ENCODE measurements around the gene TAF1D.

TAF1D gene

GRCh38 chr11:93710239-93710638 is 31.1 kb downstream of the TAF1D start:
- ChIA-PET POLR2A (no interaction called here), CTCF (no interaction called here)
- DNase-seq (ENCODE audit: extremely low spot score), result no peak
- TF ChIP-seq ZNF384 (IDR thresholded peaks at IDR 0.05), result no peak
- TF ChIP-seq CTBP1 (IDR thresholded peaks at IDR 0.05; ENCODE audit: borderline replicate concordance), result no peak
- TF ChIP-seq PKNOX1 (IDR thresholded peaks at IDR 0.05), result no peak
- TF ChIP-seq FOXK2 (IDR thresholded peaks at IDR 0.05), result no peak
- TF ChIP-seq BHLHE40 (IDR thresholded peaks at IDR 0.05; ENCODE audit: borderline replicate concordance), result no peak
- no peak for TF ChIP-seq HDGF (IDR thresholded peaks at IDR 0.05; ENCODE audit: borderline replicate concordance)
- no peak for TF ChIP-seq NFRKB (IDR thresholded peaks at IDR 0.05)
- no peak for TF ChIP-seq SP1 (IDR thresholded peaks at IDR 0.05)

- CTCF ChIA-PET, result interaction anchor here (0.7 kb wide), 1 partner anchor 468 kb away, joined by 3 read pairs; no protein-coding TSS in a partner anchor
- DNase-seq (ENCODE audit: extremely low spot score), result no peak
- POLR2A ChIA-PET, result no interaction called here
- TF ChIP-seq LEF1 (IDR thresholded peaks at IDR 0.05; ENCODE audit: borderline replicate concordance) (no peak), SP1 (IDR thresholded peaks at IDR 0.05) (no peak)
Observed at GRCh38 chr11:93704237-93704636, 37.1 kb downstream of the TAF1D start.

- ChIA-PET POLR2A (no interaction called here), CTCF (no interaction called here)
- TF ChIP-seq BHLHE40 (IDR thresholded peaks at IDR 0.05; ENCODE audit: borderline replicate concordance), result no peak
- TF ChIP-seq HDGF (IDR thresholded peaks at IDR 0.05; ENCODE audit: borderline replicate concordance), result no peak
- TF ChIP-seq L3MBTL2 (conservative IDR thresholded peaks at IDR 0.05), result no peak
- no peak for TF ChIP-seq ARNT (IDR thresholded peaks at IDR 0.05)
- TF ChIP-seq PKNOX1 (IDR thresholded peaks at IDR 0.05), result no peak
- TF ChIP-seq FOXA1 (IDR thresholded peaks at IDR 0.05), result no peak
- no peak for TF ChIP-seq SUZ12 (IDR thresholded peaks at IDR 0.05)
- TF ChIP-seq SP1 (IDR thresholded peaks at IDR 0.05), result no peak
- TF ChIP-seq CTBP1 (IDR thresholded peaks at IDR 0.05; ENCODE audit: borderline replicate concordance), result no peak
- TF ChIP-seq ELF4 (IDR thresholded peaks at IDR 0.05), result no peak
- no peak for TF ChIP-seq FOXM1 (IDR thresholded peaks at IDR 0.05; ENCODE audit: borderline replicate concordance)
- no peak for DNase-seq (ENCODE audit: extremely low spot score)
Observed at GRCh38 chr11:93700830-93701229, 40.5 kb downstream of the TAF1D start.

- no peak for DNase-seq (ENCODE audit: extremely low spot score)
- CTCF ChIA-PET, result no interaction called here
- TF ChIP-seq BHLHE40 (IDR thresholded peaks at IDR 0.05; ENCODE audit: borderline replicate concordance), result no peak
- TF ChIP-seq PKNOX1 (IDR thresholded peaks at IDR 0.05), result no peak
- no peak for TF ChIP-seq L3MBTL2 (conservative IDR thresholded peaks at IDR 0.05)
- no peak for TF ChIP-seq NFRKB (IDR thresholded peaks at IDR 0.05)
- no peak for TF ChIP-seq SUZ12 (IDR thresholded peaks at IDR 0.05)
- no peak for TF ChIP-seq ZNF384 (IDR thresholded peaks at IDR 0.05)
- TF ChIP-seq HDGF (IDR thresholded peaks at IDR 0.05; ENCODE audit: borderline replicate concordance), result no peak
- TF ChIP-seq SP1 (IDR thresholded peaks at IDR 0.05), result no peak
- no peak for TF ChIP-seq FOXM1 (IDR thresholded peaks at IDR 0.05; ENCODE audit: borderline replicate concordance)
- TF ChIP-seq TARDBP (IDR thresholded peaks at IDR 0.05), result no peak
- TF ChIP-seq ELF4 (IDR thresholded peaks at IDR 0.05), result no peak
- TF ChIP-seq LEF1 (IDR thresholded peaks at IDR 0.05; ENCODE audit: borderline replicate concordance), result no peak
- TF ChIP-seq ARNT (IDR thresholded peaks at IDR 0.05), result no peak
- TF ChIP-seq FOXK2 (IDR thresholded peaks at IDR 0.05), result no peak
- TF ChIP-seq CTBP1 (IDR thresholded peaks at IDR 0.05; ENCODE audit: borderline replicate concordance), result no peak
- TF ChIP-seq FOXA1 (IDR thresholded peaks at IDR 0.05), result no peak
- POLR2A ChIA-PET, result no interaction called here
Observed at GRCh38 chr11:93697611-93698010, 43.7 kb downstream of the TAF1D start.

- DNase-seq (ENCODE audit: extremely low spot score), result no peak
- ChIA-PET CTCF (no interaction called here), POLR2A (no interaction called here)
- no peak for TF ChIP-seq TARDBP (IDR thresholded peaks at IDR 0.05)
- no peak for TF ChIP-seq PKNOX1 (IDR thresholded peaks at IDR 0.05)
- TF ChIP-seq BHLHE40 (IDR thresholded peaks at IDR 0.05; ENCODE audit: borderline replicate concordance), result no peak
- TF ChIP-seq FOXM1 (IDR thresholded peaks at IDR 0.05; ENCODE audit: borderline replicate concordance), result no peak
- no peak for TF ChIP-seq L3MBTL2 (conservative IDR thresholded peaks at IDR 0.05)
- no peak for TF ChIP-seq CTBP1 (IDR thresholded peaks at IDR 0.05; ENCODE audit: borderline replicate concordance)
- TF ChIP-seq FOXA1 (IDR thresholded peaks at IDR 0.05), result no peak
- TF ChIP-seq LEF1 (IDR thresholded peaks at IDR 0.05; ENCODE audit: borderline replicate concordance), result no peak
- no peak for TF ChIP-seq NFRKB (IDR thresholded peaks at IDR 0.05)
- no peak for TF ChIP-seq FOXK2 (IDR thresholded peaks at IDR 0.05)
Observed at GRCh38 chr11:93694557-93694956, 46.7 kb downstream of the TAF1D start.

- POLR2A ChIA-PET, result no interaction called here
Observed at GRCh38 chr11:93694109-93694508, 47.2 kb downstream of the TAF1D start.

More at GRCh38 chr11:93694109-93694508, 47.2 kb downstream of the TAF1D start:
- TF ChIP-seq SUZ12 (IDR thresholded peaks at IDR 0.05) (no peak), ZNF384 (IDR thresholded peaks at IDR 0.05) (no peak), L3MBTL2 (conservative IDR thresholded peaks at IDR 0.05) (no peak), CTBP1 (IDR thresholded peaks at IDR 0.05; ENCODE audit: borderline replicate concordance) (no peak), PKNOX1 (IDR thresholded peaks at IDR 0.05) (no peak), SP1 (IDR thresholded peaks at IDR 0.05) (no peak), BHLHE40 (IDR thresholded peaks at IDR 0.05; ENCODE audit: borderline replicate concordance) (no peak), FOXA1 (IDR thresholded peaks at IDR 0.05) (no peak), FOXM1 (IDR thresholded peaks at IDR 0.05; ENCODE audit: borderline replicate concordance) (no peak), ELF4 (IDR thresholded peaks at IDR 0.05) (no peak)
- DNase-seq (ENCODE audit: extremely low spot score), result no peak
- CTCF ChIA-PET, result no interaction called here

Measured in HEK293T (cell line).